Measurements from ENCODE around the gene DOCK9. TPM values are rescaled to one million over a fixed set of nuclear protein-coding genes. Genes with fewer than 3 reads are reported as not detected.

DOCK9 gene
- total RNA-seq, 6 donors from 2014 or later, result 155 to 284 (median 170) TPM

DNA sequence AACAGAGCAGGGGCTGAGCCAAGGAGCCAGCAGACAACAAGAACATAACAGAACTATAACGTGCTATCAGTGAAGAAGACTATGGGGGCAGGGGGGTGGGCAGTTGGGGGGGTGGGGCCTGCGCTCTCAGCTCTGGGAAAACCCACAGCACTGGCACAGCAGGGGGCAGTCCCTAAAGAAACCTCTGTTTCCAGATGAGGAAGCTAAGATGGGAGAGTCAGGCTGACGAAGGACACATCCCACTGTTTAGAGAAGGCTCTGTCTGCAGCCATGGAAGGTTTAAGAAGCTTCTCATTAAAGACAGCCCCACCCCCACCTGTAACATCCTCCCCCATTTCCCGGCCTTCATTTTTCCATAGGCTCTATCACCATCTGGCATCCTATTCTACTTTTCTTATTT is 7.1 kb upstream of the DOCK9 start:
- H3K36me3 ChIP-seq, result no peaks in the 10 kb centered on the region
- H3K27ac ChIP-seq, result peak overlapping the region in 1 of 4 donors; percentile 57
- peaks cover 14 to 54% (median 18%) of the 10 kb centered on the region in 4 donors for H3K4me1 ChIP-seq
- no peaks in the 10 kb centered on the region for H3K27me3 ChIP-seq
- ATAC-seq (ENCODE audit: low FRiP score in 2 of 2) (no peak), DNase-seq (no peak)
- TF ChIP-seq EP300 (IDR thresholded peaks at IDR 0.05) (no peak), POLR2A (IDR thresholded peaks at IDR 0.05) (no peak), POLR2AphosphoS5 (IDR thresholded peaks at IDR 0.05) (no peak)
- TF ChIP-seq, protein P1, sequence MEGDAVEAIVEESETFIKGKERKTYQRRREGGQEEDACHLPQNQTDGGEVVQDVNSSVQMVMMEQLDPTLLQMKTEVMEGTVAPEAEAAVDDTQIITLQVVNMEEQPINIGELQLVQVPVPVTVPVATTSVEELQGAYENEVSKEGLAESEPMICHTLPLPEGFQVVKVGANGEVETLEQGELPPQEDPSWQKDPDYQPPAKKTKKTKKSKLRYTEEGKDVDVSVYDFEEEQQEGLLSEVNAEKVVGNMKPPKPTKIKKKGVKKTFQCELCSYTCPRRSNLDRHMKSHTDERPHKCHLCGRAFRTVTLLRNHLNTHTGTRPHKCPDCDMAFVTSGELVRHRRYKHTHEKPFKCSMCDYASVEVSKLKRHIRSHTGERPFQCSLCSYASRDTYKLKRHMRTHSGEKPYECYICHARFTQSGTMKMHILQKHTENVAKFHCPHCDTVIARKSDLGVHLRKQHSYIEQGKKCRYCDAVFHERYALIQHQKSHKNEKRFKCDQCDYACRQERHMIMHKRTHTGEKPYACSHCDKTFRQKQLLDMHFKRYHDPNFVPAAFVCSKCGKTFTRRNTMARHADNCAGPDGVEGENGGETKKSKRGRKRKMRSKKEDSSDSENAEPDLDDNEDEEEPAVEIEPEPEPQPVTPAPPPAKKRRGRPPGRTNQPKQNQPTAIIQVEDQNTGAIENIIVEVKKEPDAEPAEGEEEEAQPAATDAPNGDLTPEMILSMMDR (IDR thresholded peaks at IDR 0.05), result no peak
- 81 to 84% methylated on average over 4 of the region's 4 CpGs for WGBS, 2 donors
- no peak overlapping the region for H3K4me3 ChIP-seq
- no peaks in the 10 kb centered on the region for H3K9me3 ChIP-seq

DNA sequence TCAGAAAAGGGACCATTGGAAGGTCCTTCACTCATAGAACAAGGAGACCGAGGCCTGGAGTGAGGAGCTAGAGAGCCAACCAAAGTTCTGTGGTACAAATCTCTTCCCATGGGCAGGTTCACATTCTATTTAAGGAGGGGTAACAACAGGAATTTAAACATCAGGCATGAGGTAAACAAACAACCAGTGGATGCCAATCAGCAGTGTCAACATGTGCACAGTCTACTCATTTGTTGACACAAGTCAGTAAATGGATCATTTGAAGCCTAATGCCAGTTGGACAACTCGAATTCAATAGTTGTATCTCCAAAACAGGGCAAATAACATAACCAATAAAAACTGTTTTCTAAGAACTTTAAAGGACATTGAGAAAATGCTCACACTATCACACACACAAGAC is 6.3 kb upstream of the DOCK9 start:
- Histone ChIP-seq H3K27me3 (no peaks in the 10 kb centered on the region), H3K36me3 (no peaks in the 10 kb centered on the region), H3K27ac (peak overlapping the region in 2 of 4 donors; percentile 32 to 57), H3K4me3 (no peak overlapping the region), H3K4me1 (peaks cover 21 to 57% (median 24%) of the 10 kb centered on the region in 4 donors), H3K9me3 (no peaks in the 10 kb centered on the region)
- ATAC-seq (ENCODE audit: low FRiP score in 2 of 2) (no peak), DNase-seq (no peak)
- 66 to 81% methylated on average over 2 of the region's 2 CpGs for WGBS, 2 donors
- TF ChIP-seq POLR2AphosphoS5 (IDR thresholded peaks at IDR 0.05) (no peak), POLR2A (IDR thresholded peaks at IDR 0.05) (no peak), EP300 (IDR thresholded peaks at IDR 0.05) (no peak)
- TF ChIP-seq, protein P1 (IDR thresholded peaks at IDR 0.05), result no peak

DNA sequence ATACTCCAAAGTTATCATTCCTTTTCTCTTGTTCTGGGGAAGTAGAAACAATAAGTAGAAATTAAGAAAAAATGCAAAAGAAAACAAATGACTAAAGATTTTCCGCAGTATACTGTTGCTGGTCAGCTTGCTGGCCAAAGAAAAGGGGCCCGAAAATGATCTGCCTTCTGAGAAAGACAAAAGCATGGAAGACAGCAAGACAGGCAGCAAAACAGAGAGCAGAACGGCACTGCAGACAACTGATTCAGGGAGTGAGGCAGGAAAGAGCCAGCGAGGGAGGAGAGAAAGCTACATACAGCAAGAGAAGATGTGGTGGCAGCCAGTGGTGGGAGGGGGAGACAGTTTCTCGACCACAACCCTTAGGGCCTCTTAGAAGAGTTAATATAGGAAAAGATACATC is 5.3 kb upstream of the DOCK9 start:
- TF ChIP-seq, protein P1 (IDR thresholded peaks at IDR 0.05), result no peak
- TF ChIP-seq POLR2A (IDR thresholded peaks at IDR 0.05), result no peak
- H3K9me3 ChIP-seq, result no peaks in the 10 kb centered on the region
- no peak overlapping the region for H3K4me3 ChIP-seq
- no peaks in the 10 kb centered on the region for H3K27me3 ChIP-seq
- WGBS, 2 donors, result 87 to 93% methylated on average over 5 of the region's 5 CpGs
- H3K4me1 ChIP-seq, result peaks cover 22 to 52% (median 24%) of the 10 kb centered on the region in 4 donors
- H3K36me3 ChIP-seq, result no peaks in the 10 kb centered on the region
- no peak for ATAC-seq (ENCODE audit: low FRiP score in 2 of 2)
- no peak overlapping the region for H3K27ac ChIP-seq
- no peak for DNase-seq

DNA sequence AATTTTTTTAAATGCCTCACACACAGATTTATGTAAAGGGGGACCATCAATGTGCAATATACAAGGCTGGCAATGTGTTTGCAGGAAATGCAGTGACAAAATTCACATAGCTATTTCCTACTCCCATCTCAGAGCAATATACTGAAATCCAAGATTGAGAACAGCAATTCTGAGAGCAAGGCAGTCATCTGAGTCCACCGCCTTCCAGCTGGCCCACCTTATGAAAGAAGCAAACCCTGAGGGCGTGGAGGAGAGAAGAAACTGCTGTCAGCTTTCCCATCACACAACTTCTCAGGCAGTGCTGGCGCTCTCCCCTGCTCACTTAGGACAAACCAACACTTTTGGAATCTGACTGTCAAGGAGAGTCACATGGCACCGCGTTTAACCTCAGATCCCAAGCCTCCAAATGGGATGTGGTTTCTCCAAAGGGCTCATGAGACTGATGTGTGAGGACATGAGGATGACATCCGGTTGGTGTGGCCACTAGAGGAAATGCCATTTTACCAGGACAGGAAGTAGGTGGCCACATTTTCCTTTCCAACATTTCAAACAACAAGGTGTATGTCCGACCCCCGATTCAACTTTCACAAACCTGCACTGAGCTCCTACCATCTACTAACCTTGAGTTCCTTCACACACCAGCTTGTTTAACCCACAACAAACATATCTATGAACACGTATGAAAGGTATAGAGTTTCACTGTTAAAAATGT is 3.7 kb upstream of the DOCK9 start:
- Histone ChIP-seq H3K27me3 (no peaks in the 10 kb centered on the region), H3K36me3 (no peaks in the 10 kb centered on the region), H3K9me3 (no peaks in the 10 kb centered on the region), H3K4me1 (peaks cover 22 to 49% (median 28%) of the 10 kb centered on the region in 4 donors), H3K4me3 (no peak overlapping the region), H3K27ac (peak overlapping the region in 2 of 4 donors; percentile 4 to 38)
- TF ChIP-seq, protein P1 (IDR thresholded peaks at IDR 0.05), result no peak
- TF ChIP-seq POLR2AphosphoS5 (IDR thresholded peaks at IDR 0.05) (peak in 1 of 2 donors; percentile 40), POLR2A (IDR thresholded peaks at IDR 0.05) (no peak)
- no peak for DNase-seq
- 66 to 69% methylated on average over 8 to 9 of the region's 9 CpGs for WGBS, 2 donors
- ATAC-seq (ENCODE audit: low FRiP score in 2 of 2), result no peak

Measured in upper lobe of left lung (tissue), 6 donors.